Stomach (tissue), 4 donors: ENCODE measurements around the gene YIPF4.

Source experiments
- CTCF ChIP-seq, 7 experiments: fragments of 450-650 bp in 4 of 7; fragments of 200-600 bp in 3 of 7; sonication (generic) in 3 of 7; IDR thresholded peaks; one replicate each; pipeline ENCODE4 v1.5.1; 2016 to 2019; ENCODE audit warnings: antibody characterized with exemption in 7 of 7, control low read depth in 2 of 7, mild to moderate bottlenecking in 1 of 7
- EP300 ChIP-seq: sonication (generic); formaldehyde crosslinking; IDR thresholded peaks from one replicate; pipeline ENCODE4 v1.6.1; 2017; ENCODE audit warnings: antibody characterized with exemption
- POLR2A ChIP-seq, 4 donors: fragments of 450-650 bp; IDR thresholded peaks; one replicate each; pipeline ENCODE4 v1.6.1; 2016; ENCODE audit warnings: antibody characterized with exemption in 4 of 4, control low read depth in 2 of 4, mild to moderate bottlenecking in 1 of 4, moderate library complexity in 1 of 4
- POLR2AphosphoS5 ChIP-seq, 3 donors: sonication (generic); formaldehyde crosslinking; IDR thresholded peaks; one replicate each; pipeline ENCODE4 v1.6.1; 2016; ENCODE audit warnings: antibody characterized with exemption in 3 of 3

GRCh38 chr2:32310577-32310976 is 32.9 kb downstream of the YIPF4 start:
- no peak for TF ChIP-seq CTCF (IDR thresholded peaks at IDR 0.05)
- no peak for TF ChIP-seq POLR2AphosphoS5 (IDR thresholded peaks at IDR 0.05)
- TF ChIP-seq EP300, result no peak
- TF ChIP-seq POLR2A (IDR thresholded peaks at IDR 0.05), result no peak
